Activated T-helper 2 cell treated with anti-CD3 and anti-CD28 coated beads, Interferon-gamma antibody, Interleukin-2, Interleukin-4, amounts not matched to agents 10 μg/mL and 5 μg/mL and 100 μg/mL, durations not matched to agents 14 hours and 24 hours and 36 hours (primary cell): ENCODE results near the gene RAPGEFL1. TPM values are rescaled to one million over a fixed set of nuclear protein-coding genes. Genes with fewer than 3 reads are reported as not detected.
"Not testable (repeated sequence)": the region's sequence is repeated elsewhere in the genome, so short reads cannot be mapped to it uniquely, and the experiment has no call there.

Experiments
- DNase-seq: peaks from one replicate; pipeline ENCODE4 v3.0.0; 2021; ENCODE audit warnings: low spot score
- H3K27ac Mint-ChIP-seq: one replicate; pipeline ENCODE4 v1.8.0; 2021; ENCODE audit warnings: mixed read lengths
- H3K27me3 Mint-ChIP-seq: one replicate; pipeline ENCODE4 v1.8.0; 2021; ENCODE audit warnings: low read depth, mixed read lengths
- H3K36me3 Mint-ChIP-seq: one replicate; pipeline ENCODE4 v1.8.0; 2021; ENCODE audit warnings: low read depth, mixed read lengths
- H3K4me1 Mint-ChIP-seq: one replicate; pipeline ENCODE4 v1.8.0; 2021; ENCODE audit warnings: low read depth, mixed read lengths
- H3K4me3 Mint-ChIP-seq: one replicate; pipeline ENCODE4 v1.8.0; 2021; ENCODE audit warnings: low read depth, mild to moderate bottlenecking, moderate library complexity, mixed read lengths
- H3K9me3 Mint-ChIP-seq: one replicate; pipeline ENCODE4 v1.8.0; 2021; ENCODE audit warnings: mixed read lengths
- intact Hi-C: fragments of 100-400 bp; cut with micrococcal nuclease; formaldehyde crosslinking; loops from one replicate; pipeline ENCODE4 v1.15.1; 2023
- total RNA-seq: library from RNA; stranded (reverse); gene quantifications from 2 replicates; pipeline ENCODE4 v1.2.3, GENCODE V29; 2022

RAPGEFL1 gene, protein sequence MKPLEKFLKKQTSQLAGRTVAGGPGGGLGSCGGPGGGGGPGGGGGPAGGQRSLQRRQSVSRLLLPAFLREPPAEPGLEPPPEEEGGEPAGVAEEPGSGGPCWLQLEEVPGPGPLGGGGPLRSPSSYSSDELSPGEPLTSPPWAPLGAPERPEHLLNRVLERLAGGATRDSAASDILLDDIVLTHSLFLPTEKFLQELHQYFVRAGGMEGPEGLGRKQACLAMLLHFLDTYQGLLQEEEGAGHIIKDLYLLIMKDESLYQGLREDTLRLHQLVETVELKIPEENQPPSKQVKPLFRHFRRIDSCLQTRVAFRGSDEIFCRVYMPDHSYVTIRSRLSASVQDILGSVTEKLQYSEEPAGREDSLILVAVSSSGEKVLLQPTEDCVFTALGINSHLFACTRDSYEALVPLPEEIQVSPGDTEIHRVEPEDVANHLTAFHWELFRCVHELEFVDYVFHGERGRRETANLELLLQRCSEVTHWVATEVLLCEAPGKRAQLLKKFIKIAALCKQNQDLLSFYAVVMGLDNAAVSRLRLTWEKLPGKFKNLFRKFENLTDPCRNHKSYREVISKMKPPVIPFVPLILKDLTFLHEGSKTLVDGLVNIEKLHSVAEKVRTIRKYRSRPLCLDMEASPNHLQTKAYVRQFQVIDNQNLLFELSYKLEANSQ
- 11.6 and 12.3 TPM in 2 replicates for total RNA-seq

DNA sequence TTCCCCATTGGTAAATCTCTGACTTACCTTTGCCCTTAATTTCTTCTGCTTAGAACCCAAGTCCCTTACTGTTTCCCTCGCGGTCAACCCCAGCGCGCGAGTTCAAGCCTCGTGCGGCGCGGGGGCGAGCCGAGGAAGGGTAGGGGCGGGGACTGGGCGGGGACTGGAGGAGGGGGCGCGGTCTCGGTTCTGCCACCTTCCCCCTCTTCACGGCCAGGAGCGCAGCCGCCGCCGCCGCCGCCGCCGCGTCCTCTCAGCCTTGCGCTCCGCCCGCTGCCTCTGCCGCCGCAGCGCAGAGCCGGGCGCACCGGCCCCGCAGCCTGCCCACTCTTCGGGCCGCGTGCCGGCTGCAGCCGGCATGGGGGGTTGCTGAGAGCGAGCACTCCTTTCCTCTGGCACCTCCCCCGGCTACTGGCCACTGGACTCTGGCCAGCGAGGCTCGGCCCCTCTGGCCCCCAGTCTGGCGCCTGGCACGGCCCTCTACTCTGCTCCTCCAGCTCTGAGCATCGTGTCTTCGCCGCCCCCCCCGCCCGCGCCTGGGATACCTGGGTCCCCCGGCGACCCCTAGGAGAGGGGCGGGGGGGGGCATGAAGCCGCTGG, at the start of gene RAPGEFL1:
TSS of gene RAPGEFL1 (plus strand) at position 196 of the 600 bp plus-strand sequence. CDS start at position 588, 392 bp downstream.
- peaks cover 9% of the 10 kb centered on the region for H3K4me1 Mint-ChIP-seq
- no peak within 1 kb of the TSS for H3K4me3 Mint-ChIP-seq
- intact Hi-C loops = loop anchor here (1.0 to 10.0 kb wide), 2 partner anchors 42 to 163 kb away; partner anchors contain the start of genes CSF3 and WIPF2
- H3K36me3 Mint-ChIP-seq = peaks cover 36% of the 10 kb centered on the region
- peak; percentile 69 for DNase-seq
- no peaks in the 10 kb centered on the region for H3K9me3 Mint-ChIP-seq
- no peaks in the 10 kb centered on the region for H3K27me3 Mint-ChIP-seq
- H3K27ac Mint-ChIP-seq = peak within 1 kb of the TSS; percentile 39

DNA sequence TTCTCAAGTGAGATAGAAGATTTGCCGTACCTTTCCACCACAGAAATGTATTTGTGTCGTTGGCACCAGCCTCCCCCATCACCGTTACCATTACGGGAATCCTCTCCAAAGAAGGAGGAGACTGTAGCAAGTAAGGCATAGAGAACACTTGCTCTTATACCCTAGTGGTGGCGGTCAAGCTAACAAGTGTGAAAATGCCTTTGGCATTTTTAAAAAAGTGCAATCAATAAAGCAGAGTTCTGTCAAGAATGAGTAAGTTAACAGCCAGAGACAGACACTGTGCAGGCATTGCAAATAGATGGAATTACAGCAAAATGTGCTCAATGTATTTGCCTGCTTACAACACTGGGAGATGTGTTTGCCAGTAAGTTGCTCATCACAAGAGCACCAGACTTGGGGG, 47.8 kb upstream of the RAPGEFL1 start:
- intact Hi-C loops = no loop called here
- Mint-ChIP-seq H3K4me1 (peaks cover 18% of the 10 kb centered on the region), H3K36me3 (peaks cover 79% of the 10 kb centered on the region), H3K27ac (no peak overlapping the region), H3K9me3 (no peaks in the 10 kb centered on the region), H3K27me3 (no peaks in the 10 kb centered on the region), H3K4me3 (no peak overlapping the region)
- DNase-seq = no peak

DNA sequence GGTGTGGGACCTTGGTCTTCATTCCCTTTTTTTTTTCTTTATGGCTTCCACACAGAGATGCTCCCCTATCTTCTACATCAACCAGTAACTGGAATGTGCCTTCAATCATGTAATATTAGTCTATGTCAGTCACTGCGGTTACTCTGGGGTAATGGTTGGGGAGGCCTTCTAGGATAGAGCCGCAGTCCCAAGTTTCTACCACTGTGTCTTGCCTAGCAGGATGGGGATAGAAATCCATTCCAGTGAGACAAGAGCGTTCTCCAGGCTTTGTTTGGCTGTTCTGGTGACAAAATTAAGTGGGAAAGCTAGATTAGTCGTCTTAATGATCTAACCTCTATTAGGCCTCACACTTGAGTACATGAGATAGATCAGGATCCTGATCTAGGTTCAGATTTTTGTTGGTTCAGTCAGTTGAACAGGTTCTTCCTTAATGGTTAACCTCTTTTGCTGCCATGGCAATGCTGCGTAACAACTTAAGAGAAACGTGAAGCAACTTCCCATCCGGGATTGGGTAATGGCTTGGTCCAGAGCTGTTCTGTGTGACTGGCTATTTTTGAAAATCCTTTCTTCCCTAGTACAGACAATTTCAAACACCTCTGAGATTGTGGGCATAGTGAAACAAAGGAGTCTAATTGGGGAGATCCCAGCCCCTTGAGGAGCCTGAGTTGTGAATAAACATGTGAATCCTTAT, 46.8 kb upstream of the RAPGEFL1 start:
- no peak for DNase-seq
- Mint-ChIP-seq H3K36me3 (peaks cover 82% of the 10 kb centered on the region), H3K4me3 (no peak overlapping the region), H3K27me3 (no peaks in the 10 kb centered on the region), H3K27ac (peak overlapping the region; percentile 18), H3K9me3 (no peaks in the 10 kb centered on the region), H3K4me1 (peaks cover 14% of the 10 kb centered on the region)
- intact Hi-C loops = no loop called here

DNA sequence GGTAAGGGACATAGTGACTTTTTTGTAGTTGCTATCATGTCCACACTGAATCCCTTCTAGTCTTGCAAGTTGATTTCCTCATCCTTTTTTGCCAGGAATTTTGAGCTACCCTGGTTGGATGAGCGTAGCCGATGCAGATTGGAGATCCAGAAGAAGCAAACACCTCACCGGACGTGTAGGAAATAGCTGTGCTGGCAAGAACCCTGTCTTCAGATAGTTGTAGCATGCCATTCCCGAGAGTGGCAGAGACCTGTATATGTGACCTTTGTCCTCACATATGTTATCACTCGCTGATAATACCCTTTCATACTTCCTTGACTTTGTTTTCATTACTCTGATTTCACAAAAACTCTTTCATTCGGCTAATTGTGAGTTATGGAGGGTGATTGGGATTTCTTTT, 43.1 kb upstream of the RAPGEFL1 start:
- no peaks in the 10 kb centered on the region for H3K9me3 Mint-ChIP-seq
- H3K27ac Mint-ChIP-seq = no peak overlapping the region
- intact Hi-C loops = no loop called here
- H3K4me1 Mint-ChIP-seq = peaks cover 5% of the 10 kb centered on the region
- H3K36me3 Mint-ChIP-seq = peaks cover 82% of the 10 kb centered on the region
- DNase-seq = no peak
- H3K27me3 Mint-ChIP-seq = no peaks in the 10 kb centered on the region
- H3K4me3 Mint-ChIP-seq = no peak overlapping the region

DNA sequence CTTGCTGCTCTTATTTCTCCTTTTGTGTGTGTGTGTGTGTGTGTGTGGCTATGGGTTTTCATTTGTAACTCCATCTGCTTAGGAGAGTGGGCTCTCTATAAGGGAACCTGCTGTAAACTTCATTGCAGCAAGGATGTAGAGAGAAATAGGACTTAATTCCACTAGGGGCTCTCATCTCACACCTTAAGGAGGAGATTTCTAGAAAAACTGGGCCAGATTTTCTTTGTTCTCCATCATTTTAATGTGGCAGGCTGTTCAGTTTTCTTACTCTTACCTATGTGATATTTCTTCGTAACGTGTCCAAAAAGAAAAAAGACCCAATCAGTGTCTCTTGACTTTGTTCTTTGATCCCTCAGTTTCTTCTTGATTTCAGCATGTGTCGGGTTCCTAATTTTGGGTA, 41.5 kb upstream of the RAPGEFL1 start:
- Mint-ChIP-seq H3K27me3 (no peaks in the 10 kb centered on the region), H3K27ac (peak overlapping the region; percentile 17), H3K4me3 (no peak overlapping the region), H3K36me3 (peaks cover 72% of the 10 kb centered on the region), H3K9me3 (no peaks in the 10 kb centered on the region), H3K4me1 (peaks cover 9% of the 10 kb centered on the region)
- DNase-seq = no peak
- intact Hi-C loops = no loop called here

DNA sequence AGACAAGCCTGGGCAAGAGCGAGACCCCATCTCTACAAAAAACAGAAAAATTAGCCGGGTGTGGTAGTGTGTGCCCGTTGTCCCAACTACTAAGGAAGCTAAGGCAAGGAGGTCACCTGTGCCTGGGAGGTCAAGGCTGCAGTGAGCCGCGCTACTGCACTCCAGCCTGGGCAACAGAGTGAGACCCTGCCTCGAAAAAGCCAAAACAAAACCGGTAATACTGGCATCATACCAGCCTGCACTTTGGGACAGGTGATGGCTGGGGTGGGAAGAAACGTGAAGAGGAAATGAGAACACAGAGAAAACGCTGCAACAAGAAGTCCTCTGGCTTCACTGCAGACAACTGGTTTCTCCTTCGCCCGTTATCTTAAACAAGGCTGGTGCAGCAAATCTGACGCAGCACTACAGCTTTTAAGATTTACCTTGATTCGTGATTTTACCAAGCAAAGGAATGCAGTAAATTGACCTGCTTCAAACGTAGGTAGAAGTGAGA, 37.7 kb upstream of the RAPGEFL1 start:
- Mint-ChIP-seq H3K9me3 (no peaks in the 10 kb centered on the region), H3K4me1 (peaks cover 21% of the 10 kb centered on the region), H3K27me3 (no peaks in the 10 kb centered on the region), H3K4me3 (peak overlapping the region; percentile 89), H3K36me3 (peaks cover 58% of the 10 kb centered on the region), H3K27ac (peak overlapping the region; percentile 82)
- DNase-seq = peak; percentile 16
- intact Hi-C loops = loop anchor here (1.0 to 2.0 kb wide), 4 partner anchors 14 to 43 kb away; no protein-coding TSS in a partner anchor

DNA sequence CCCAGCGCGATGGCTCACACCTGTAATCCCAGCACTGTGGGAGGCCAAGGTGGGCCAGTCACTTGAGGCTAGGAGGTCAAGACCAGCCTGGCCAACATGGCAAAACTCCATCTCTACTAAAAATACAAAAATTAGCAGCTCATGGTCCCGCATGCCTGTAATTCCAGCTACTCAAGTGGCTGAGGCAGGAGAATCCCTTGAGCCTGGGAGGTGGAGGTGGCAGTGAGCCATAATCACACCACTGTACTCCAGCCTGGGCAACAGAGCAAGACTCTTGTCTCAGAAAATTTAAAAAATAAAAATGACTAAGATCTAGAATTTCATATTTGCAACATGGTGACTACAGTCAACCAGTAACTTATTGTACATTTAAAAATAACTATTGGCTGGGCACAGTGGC, 34.1 kb upstream of the RAPGEFL1 start:
- Mint-ChIP-seq H3K4me1 (peaks cover 34% of the 10 kb centered on the region), H3K36me3 (peaks cover 56% of the 10 kb centered on the region)
- H3K27me3 Mint-ChIP-seq, intact Hi-C loops, DNase-seq, H3K27ac Mint-ChIP-seq, H3K4me3 Mint-ChIP-seq, H3K9me3 Mint-ChIP-seq: not testable (repeated sequence)

DNA sequence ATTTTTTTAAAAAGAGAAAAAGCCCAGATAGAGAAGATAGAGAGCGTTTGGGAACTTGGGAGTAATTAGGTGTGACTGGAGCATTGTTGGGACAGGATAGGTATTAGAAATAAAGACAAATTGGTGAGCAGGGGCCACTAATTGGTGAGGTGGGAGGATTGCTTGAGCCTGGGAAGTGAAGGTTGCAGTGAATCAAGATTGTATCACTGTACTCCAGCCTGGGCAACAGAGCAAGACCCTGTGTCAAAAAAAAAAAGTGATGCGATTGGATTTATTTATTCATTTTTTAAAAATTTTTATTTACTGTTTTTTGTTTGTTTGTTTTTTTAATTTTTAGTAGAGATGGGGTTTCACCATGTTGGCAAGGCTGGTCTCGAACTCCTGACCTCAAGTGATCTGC, 31.8 kb upstream of the RAPGEFL1 start:
- DNase-seq = no peak
- Mint-ChIP-seq H3K9me3 (no peaks in the 10 kb centered on the region), H3K36me3 (peaks cover 73% of the 10 kb centered on the region), H3K4me1 (peaks cover 37% of the 10 kb centered on the region), H3K27me3 (no peaks in the 10 kb centered on the region), H3K4me3 (no peak overlapping the region), H3K27ac (no peak overlapping the region)
- intact Hi-C loops = no loop called here

DNA sequence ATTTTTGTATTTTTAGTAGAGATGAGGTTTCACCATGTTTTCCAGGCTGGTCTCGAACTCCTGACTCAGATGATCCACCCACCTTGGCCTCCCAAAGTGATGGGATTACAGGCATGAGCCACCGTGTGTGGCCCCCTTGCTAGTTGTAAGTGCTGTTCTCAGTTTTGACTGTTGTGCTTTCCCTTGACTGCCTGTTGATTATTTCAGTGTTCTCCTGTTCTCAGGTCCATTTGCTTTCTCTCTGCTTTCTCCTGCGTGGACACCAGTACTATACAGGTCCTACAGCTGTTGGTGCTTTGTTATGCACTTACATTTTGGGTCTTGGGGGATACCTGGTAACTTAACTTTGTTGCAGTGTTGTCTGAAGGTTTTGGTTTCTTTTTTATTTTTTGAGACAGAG, 28.7 kb upstream of the RAPGEFL1 start:
- Mint-ChIP-seq H3K4me1 (peaks cover 35% of the 10 kb centered on the region), H3K36me3 (peaks cover 66% of the 10 kb centered on the region), H3K27ac (peak overlapping the region; percentile 43), H3K9me3 (no peaks in the 10 kb centered on the region), H3K27me3 (no peaks in the 10 kb centered on the region), H3K4me3 (no peak overlapping the region)
- intact Hi-C loops = no loop called here
- DNase-seq = no peak

DNA sequence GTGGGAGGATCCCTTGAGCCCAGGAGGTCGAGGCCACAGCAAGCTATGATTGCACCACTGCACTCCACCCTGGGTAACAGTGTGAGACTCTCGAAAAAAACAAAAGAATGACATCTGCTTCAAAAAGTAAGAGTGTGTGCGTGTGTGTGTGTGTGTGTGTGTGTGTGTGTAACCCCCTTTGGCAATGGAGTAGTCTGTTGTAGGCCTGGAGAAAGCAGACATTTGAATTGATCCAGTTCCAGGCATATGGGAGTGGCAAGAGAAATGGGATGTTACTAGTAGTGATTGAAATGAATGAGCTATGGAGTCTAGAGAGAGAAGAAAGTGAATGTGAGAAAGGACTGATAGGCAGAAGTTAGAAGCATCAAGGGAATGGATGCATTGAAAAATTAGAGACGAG, 27.0 kb upstream of the RAPGEFL1 start:
- no peak for DNase-seq
- peak overlapping the region; percentile 33 for H3K27ac Mint-ChIP-seq
- peaks cover 40% of the 10 kb centered on the region for H3K4me1 Mint-ChIP-seq
- intact Hi-C loops = no loop called here
- H3K9me3 Mint-ChIP-seq = no peaks in the 10 kb centered on the region
- H3K27me3 Mint-ChIP-seq = no peaks in the 10 kb centered on the region
- peaks cover 79% of the 10 kb centered on the region for H3K36me3 Mint-ChIP-seq
- H3K4me3 Mint-ChIP-seq = no peak overlapping the region

DNA sequence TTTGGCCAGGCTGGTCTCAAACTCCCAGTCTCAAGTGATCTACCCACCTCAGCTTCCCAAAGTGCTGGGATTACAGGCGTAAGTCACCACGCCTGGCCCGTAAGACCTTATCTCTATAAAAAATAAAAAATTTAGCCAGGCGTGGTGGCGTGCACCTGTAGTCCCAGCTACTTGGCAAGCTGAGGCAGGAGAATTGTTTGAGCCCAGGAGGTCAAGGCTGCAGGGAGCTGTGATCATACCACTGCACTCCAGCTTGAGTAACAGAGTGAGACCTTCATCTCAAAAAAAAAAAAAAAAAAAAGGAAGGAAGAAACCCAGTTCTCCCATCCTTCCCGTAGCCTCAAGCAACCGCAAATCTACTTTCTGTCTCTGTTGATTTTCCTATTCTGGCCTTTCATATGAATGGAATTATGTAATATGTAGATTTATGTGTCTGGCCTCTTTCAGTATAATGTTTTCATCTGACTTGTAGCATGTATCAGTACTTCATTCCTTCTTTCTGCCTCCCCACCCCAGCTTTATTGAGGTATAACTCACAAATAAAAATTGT, 25.8 kb upstream of the RAPGEFL1 start:
- Mint-ChIP-seq H3K4me3 (no peak overlapping the region), H3K4me1 (peaks cover 38% of the 10 kb centered on the region), H3K27me3 (no peaks in the 10 kb centered on the region), H3K36me3 (peaks cover 78% of the 10 kb centered on the region), H3K27ac (peak overlapping the region; percentile 72), H3K9me3 (no peaks in the 10 kb centered on the region)
- DNase-seq = no peak
- intact Hi-C loops = no loop called here

DNA sequence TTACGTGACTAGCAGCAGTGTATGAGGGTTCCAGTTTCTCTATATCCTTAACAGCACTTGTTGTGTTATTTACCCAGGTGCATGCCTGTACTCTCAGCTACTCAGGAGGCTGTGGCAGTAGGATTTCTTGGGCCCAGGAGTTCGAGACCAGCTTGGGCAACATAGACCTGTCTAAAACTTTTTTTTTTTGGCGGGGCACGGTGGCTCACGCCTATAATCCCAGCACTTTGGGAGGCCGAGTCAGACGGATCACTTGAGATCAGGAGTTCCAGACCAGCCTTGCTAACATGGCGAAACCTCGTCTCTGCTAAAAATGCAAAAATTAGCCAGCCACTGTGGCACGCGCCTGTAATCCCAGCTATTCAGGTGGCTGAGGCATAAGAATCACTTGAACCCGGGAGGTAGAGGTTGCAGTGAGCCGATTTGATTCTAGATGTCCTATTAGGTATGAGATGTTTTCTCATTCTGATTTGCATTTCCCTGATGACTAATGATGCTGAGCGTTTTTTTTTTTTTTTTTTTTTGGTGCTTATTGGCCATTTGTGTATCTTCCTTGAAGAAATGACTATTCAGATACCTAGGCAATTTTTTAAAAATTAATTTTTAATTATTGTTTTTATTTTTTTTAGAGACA, 23.6 kb upstream of the RAPGEFL1 start:
- peaks cover 63% of the 10 kb centered on the region for H3K36me3 Mint-ChIP-seq
- no peak overlapping the region for H3K4me3 Mint-ChIP-seq
- no peaks in the 10 kb centered on the region for H3K27me3 Mint-ChIP-seq
- DNase-seq = no peak
- no peaks in the 10 kb centered on the region for H3K9me3 Mint-ChIP-seq
- H3K4me1 Mint-ChIP-seq = peaks cover 31% of the 10 kb centered on the region
- H3K27ac Mint-ChIP-seq = peak overlapping the region; percentile 98
- intact Hi-C loops = loop anchor here (1.0 kb wide), 2 partner anchors 13 to 57 kb away; partner anchors contain the start of gene CASC3
